ENCODE data around the gene ATP6V1C2.
"Not testable (repeated sequence)": the region's sequence is repeated elsewhere in the genome, so short reads cannot be mapped to it uniquely, and the experiment has no call there.

GRCh38 chr2:10813163-10814138 is 92.0 kb downstream of the ATP6V1C2 start:
- TF ChIP-seq CTCF, POLR2A (IDR thresholded peaks at IDR 0.05): not testable (repeated sequence)
